ENCODE data around the gene TNIP1.
A peak's percentile ranks its signal among the peaks of the same experiment; 100 is the strongest.

Gene TNIP1

GRCh38 chr5:151038801-151039238 is 42.0 kb downstream of the TNIP1 start:
- DNase-seq: no peak

GRCh38 chr5:151038412-151038745 is 42.5 kb downstream of the TNIP1 start:
- no peak for DNase-seq

GRCh38 chr5:151037561-151038411 is 43.0 kb downstream of the TNIP1 start:
- no peak for DNase-seq

- no peak for DNase-seq
Measured at GRCh38 chr5:151036556-151036955, 44.3 kb downstream of the TNIP1 start.

- no peak for DNase-seq
Measured at GRCh38 chr5:151034422-151035379, 46.1 kb downstream of the TNIP1 start.

- no peak for DNase-seq
Measured at GRCh38 chr5:151033217-151033934, 47.5 kb downstream of the TNIP1 start.

GRCh38 chr5:151031554-151031953 is 49.3 kb downstream of the TNIP1 start:
- DNase-seq: no peak

GRCh38 chr5:151030379-151030778 is 50.5 kb downstream of the TNIP1 start:
- DNase-seq: no peak

- DNase-seq: no peak
Measured at GRCh38 chr5:151030056-151030336, 50.8 kb downstream of the TNIP1 start.

- DNase-seq: no peak
Measured at GRCh38 chr5:151029179-151030055, 51.4 kb downstream of the TNIP1 start.

GRCh38 chr5:151028717-151029116 is 52.1 kb downstream of the TNIP1 start:
- DNase-seq: no peak

GRCh38 chr5:151027961-151028479 is 52.8 kb downstream of the TNIP1 start:
- DNase-seq: no peak

GRCh38 chr5:151026679-151027078 is 54.2 kb downstream of the TNIP1 start:
- no peak for DNase-seq

- no peak for DNase-seq
Measured at GRCh38 chr5:151026088-151026487, 54.7 kb downstream of the TNIP1 start.

- DNase-seq: no peak
Measured at GRCh38 chr5:151025250-151025606, 55.6 kb downstream of the TNIP1 start.

- no peak for DNase-seq
Measured at GRCh38 chr5:151024440-151025249, 56.2 kb downstream of the TNIP1 start.

GRCh38 chr5:151023651-151024050 is 57.2 kb downstream of the TNIP1 start:
- peak; percentile 10 for DNase-seq

GRCh38 chr5:151023047-151023615 is 57.7 kb downstream of the TNIP1 start:
- peak; percentile 91 for DNase-seq

- DNase-seq: no peak
Measured at GRCh38 chr5:151022511-151023018, 58.3 kb downstream of the TNIP1 start.

- no peak for DNase-seq
Measured at GRCh38 chr5:151021746-151022145, 59.1 kb downstream of the TNIP1 start.

All from hematopoietic multipotent progenitor cell treated with erythropoietin and hydrocortisone succinate and interleukin-3 and kit ligand, for 8 days (in vitro differentiated cells).